Activated CD4-positive, alpha-beta T cell treated with anti-CD3 and anti-CD28 coated beads, Interleukin-2, Interleukin-6, amounts not matched to agents 100 ng/mL and 50 ng/mL, durations not matched to agents 16 hours and 8 hours (primary cell): ENCODE measurements around the gene GEMIN8.
A peak's percentile ranks its signal among the peaks of the same experiment; 100 is the strongest.

ENCODE experiments used
- DNase-seq: peaks from one replicate; pipeline ENCODE4 v3.0.0-alpha.2; 2020

The GEMIN8 gene

DNA sequence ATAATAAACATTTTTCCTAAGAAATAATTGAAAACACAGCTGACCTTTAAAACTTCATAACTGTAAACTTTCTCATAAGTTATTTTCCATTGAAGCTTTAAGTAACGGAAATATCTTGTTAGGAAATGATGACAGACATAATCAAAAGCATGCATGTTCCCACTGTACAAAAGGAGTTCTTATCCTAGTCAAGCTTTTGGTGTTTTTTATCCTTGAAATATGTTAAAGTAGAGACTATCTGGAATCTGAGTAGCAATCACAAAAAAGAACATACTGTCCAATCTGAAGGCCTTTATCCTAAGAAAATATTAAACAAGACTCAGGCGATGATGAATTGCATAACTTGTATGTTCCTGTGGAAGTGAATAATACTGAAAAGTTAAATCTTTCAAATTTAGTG is 14.4 kb downstream of the GEMIN8 start:
- DNase-seq, result no peak

- DNase-seq, result no peak
Measured at GRCh38 chrX:14014526-14014925, 15.2 kb downstream of the GEMIN8 start.

GRCh38 chrX:14013054-14013453 is 16.6 kb downstream of the GEMIN8 start:
- no peak for DNase-seq

GRCh38 chrX:14010566-14010965 is 19.1 kb downstream of the GEMIN8 start:
- no peak for DNase-seq

- DNase-seq, result no peak
Measured at GRCh38 chrX:14006540-14006939, 23.2 kb downstream of the GEMIN8 start.

GRCh38 chrX:14003876-14004425 is 25.7 kb downstream of the GEMIN8 start:
- no peak for DNase-seq

GRCh38 chrX:14003028-14003427 is 26.7 kb downstream of the GEMIN8 start:
- no peak for DNase-seq

- DNase-seq, result no peak
Measured at GRCh38 chrX:13996650-13997049, 33.0 kb downstream of the GEMIN8 start.

DNA sequence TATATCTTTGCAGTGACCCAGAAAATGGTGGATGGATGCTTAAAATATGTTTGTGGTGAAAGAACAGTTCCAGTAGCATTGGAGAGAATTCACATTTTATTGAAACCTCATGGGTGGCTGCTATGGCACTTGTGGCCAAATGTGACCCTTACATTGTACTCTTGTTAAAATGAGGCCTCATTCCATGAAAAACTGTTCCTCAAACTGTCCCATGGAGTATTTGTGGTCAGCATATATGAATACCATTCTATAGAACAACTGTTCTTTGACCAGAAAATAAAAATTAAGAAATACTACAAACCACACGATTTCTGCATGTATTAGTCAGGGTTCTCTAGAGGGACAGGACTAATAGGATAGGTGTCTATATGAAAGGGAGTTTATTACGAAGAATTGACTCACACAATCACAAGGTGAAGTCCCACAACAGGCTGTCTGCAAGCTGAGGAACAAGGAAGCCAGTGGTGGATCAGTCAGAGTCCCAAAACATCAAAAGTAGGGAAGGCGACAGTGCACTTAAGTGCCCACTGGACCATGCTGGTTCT is 35.1 kb downstream of the GEMIN8 start:
- no peak for DNase-seq

DNA sequence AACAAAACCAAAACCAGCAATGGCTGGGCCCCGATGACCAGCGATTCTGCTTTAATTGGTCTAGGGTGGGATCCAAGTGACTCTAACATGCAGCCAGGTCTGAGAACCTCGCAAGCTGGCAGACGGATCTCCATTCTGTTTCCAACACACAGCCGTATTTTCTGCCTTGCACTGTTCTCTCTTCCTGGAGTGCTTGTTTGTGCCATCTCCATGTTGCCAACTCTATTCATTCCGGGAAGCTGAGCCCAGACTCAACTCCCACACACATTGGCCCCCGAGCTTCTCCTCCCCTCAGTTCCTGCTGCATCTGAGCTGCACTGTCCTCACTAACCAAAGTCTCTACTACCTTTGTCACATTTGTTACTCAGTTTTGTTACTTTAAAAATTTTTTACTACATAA is 35.6 kb downstream of the GEMIN8 start:
- no peak for DNase-seq

- DNase-seq, result no peak
Measured at GRCh38 chrX:13990126-13990800, 39.4 kb downstream of the GEMIN8 start.

GRCh38 chrX:13985697-13986435 is 43.8 kb downstream of the GEMIN8 start:
- DNase-seq, result peak; percentile 28

- DNase-seq, result no peak
Measured at GRCh38 chrX:13983734-13984133, 46.0 kb downstream of the GEMIN8 start.

GRCh38 chrX:13968198-13968597 is 61.5 kb downstream of the GEMIN8 start:
- no peak for DNase-seq

DNA sequence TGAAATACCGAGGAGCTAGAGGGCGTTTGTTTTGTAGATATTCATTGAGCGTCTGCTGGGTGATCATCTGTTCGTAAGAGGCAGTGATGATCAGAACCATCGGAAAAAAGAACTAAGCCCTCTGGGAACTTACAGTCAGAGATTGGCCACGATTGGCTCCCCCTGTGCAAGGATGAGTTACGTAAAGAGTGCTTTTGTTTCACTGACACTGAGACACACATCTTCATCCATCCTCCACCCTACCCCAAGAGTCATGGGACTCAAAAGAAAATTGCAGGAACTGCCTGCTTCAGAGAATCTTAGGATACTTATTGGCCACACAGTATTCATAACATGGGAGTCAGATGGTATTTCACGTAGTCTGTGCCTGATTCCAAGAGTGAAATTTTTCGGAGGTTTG is 62.1 kb downstream of the GEMIN8 start:
- DNase-seq, result no peak

DNA sequence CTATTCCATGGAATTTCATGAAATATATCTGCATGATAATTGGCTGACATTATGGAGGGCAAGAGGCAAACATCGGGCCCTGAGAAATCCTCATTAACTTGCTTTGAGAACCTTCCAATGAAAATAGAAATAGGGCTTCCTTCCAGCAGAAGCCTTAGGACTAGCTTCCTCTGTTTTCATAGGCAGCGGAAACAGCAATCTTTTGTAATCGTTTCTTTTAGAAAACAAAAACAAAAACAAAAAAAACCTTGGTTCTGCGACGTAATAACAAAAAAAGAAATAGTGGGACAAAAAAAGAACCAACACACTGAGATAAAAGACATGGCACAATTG is 62.9 kb downstream of the GEMIN8 start:
- no peak for DNase-seq

GRCh38 chrX:13966071-13966792 is 63.5 kb downstream of the GEMIN8 start:
- no peak for DNase-seq

DNA sequence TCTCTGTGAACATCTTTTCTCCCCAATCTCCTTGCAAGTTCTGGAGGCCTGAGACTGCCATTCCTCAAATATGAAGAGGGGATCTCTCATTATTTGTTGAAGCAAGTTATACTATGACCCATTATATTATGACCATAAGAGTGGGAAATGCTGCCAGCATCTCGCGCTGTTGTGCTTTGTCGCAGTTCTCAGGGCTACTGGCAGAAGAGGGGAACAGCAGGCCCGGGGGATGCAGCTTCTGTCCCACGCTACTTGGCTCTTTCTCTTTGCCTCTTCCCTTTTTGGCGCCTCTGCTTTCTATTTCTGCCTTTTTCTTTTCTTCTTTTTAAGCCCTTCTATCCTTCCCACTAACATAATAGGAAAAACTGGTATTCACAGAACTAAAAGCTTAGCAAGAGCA is 64.2 kb downstream of the GEMIN8 start:
- DNase-seq, result no peak

DNA sequence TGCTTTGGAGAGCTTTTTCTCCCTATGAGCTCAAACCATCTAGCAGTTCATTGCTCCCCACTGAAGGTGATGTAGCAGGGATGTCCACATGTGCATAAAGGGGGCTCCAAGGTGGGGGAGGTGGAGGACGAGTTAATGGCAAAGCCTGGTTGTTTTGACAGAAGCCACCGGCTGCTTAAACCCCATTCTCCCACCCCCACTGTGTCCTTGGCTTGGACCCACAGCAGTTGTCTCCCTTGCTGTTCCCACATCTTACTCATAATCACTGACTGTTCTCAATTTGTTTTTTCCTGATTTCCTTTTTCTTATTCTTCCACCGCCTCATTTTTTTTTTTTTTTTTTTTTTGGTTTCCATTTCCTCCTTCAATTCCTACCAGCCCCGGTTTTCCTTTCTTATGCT is 72.7 kb downstream of the GEMIN8 start:
- no peak for DNase-seq
